Upper lobe of right lung (tissue), 1 donor: ENCODE data around the gene GRK5. TPM values are rescaled to one million over a fixed set of nuclear protein-coding genes. Genes with fewer than 3 reads are reported as not detected.

Experiments used
- ATAC-seq: fragments of 200-7000 bp; cut with Tn5 transposase; one replicate; pipeline ENCODE4 v1.9.1; 2020; ENCODE audit warnings: mild to moderate bottlenecking, moderate library complexity
- DNase-seq: peaks from one replicate; pipeline ENCODE4 v3.0.0-alpha.2; 2020
- H3K27ac ChIP-seq: fragments of 200-600 bp; one replicate; pipeline ENCODE4 v1.8.0; 2022
- H3K27me3 ChIP-seq: fragments of 200-600 bp; one replicate; pipeline ENCODE4 v1.8.0; 2022; ENCODE audit warnings: mild to moderate bottlenecking
- H3K36me3 ChIP-seq: fragments of 200-600 bp; one replicate; pipeline ENCODE4 v1.8.0; 2022
- H3K4me1 ChIP-seq: fragments of 200-600 bp; one replicate; pipeline ENCODE4 v1.8.0; 2022
- H3K4me3 ChIP-seq: fragments of 200-600 bp; one replicate; pipeline ENCODE4 v1.8.0; 2022; ENCODE audit warnings: mild to moderate bottlenecking
- H3K9me3 ChIP-seq: fragments of 200-600 bp; one replicate; pipeline ENCODE4 v1.8.0; 2022
- CTCF ChIP-seq: fragments of 200-600 bp; IDR thresholded peaks from one replicate; pipeline ENCODE4 v1.8.0; 2022; ENCODE audit warnings: antibody characterized with exemption
- intact Hi-C: fragments of 100-400 bp; cut with DNase I; formaldehyde crosslinking; loops from one replicate; pipeline ENCODE4 v1.11.0; 2022
- total RNA-seq: library from RNA; stranded (reverse); fragmentation: NEBNext Ultra II Directional; extraction: Animal tissue kit (Norgen Biotek cat#: 25700); gene quantifications from one replicate; pipeline ENCODE4 v1.2.1, GENCODE V29; 2021
- donor health status: DM: no; HTN: yes; CAD: no; lungs with severe emphysema.

The GRK5 gene
- total RNA-seq, 1 donor from 2014 or later: 83.5 TPM

- Histone ChIP-seq H3K27me3 (no peaks in the 10 kb centered on the region), H3K9me3 (no peaks in the 10 kb centered on the region), H3K4me1 (peaks cover 28% of the 10 kb centered on the region), H3K27ac (no peak overlapping the region), H3K4me3 (no peak overlapping the region), H3K36me3 (no peaks in the 10 kb centered on the region)
- no peak for DNase-seq
- intact Hi-C loops: no loop called here
- peak; percentile 25 for ATAC-seq
- TF ChIP-seq CTCF: no peak
Measured at GRCh38 chr10:119299531-119299930, 92.2 kb downstream of the GRK5 start.

GRCh38 chr10:119301397-119301796 lies 94.0 kb downstream of the GRK5 start:
- no peaks in the 10 kb centered on the region for H3K27me3 ChIP-seq
- DNase-seq (no peak), ATAC-seq (peak; percentile 57)
- peaks cover 38% of the 10 kb centered on the region for H3K4me1 ChIP-seq
- intact Hi-C loops: no loop called here
- no peak for TF ChIP-seq CTCF
- H3K4me3 ChIP-seq: no peak overlapping the region
- no peaks in the 10 kb centered on the region for H3K36me3 ChIP-seq
- H3K9me3 ChIP-seq: no peaks in the 10 kb centered on the region
- H3K27ac ChIP-seq: peak overlapping the region; percentile 58

- no peak for TF ChIP-seq CTCF
- DNase-seq (no peak), ATAC-seq (no peak)
- H3K4me3 ChIP-seq: no peak overlapping the region
- H3K27me3 ChIP-seq: no peaks in the 10 kb centered on the region
- H3K4me1 ChIP-seq: peaks cover 38% of the 10 kb centered on the region
- no peaks in the 10 kb centered on the region for H3K36me3 ChIP-seq
- peak overlapping the region; percentile 58 for H3K27ac ChIP-seq
- intact Hi-C loops: no loop called here
- H3K9me3 ChIP-seq: no peaks in the 10 kb centered on the region
Measured at GRCh38 chr10:119302172-119302571, 94.8 kb downstream of the GRK5 start.

GRCh38 chr10:119302591-119303253 lies 95.4 kb downstream of the GRK5 start:
- H3K36me3 ChIP-seq: no peaks in the 10 kb centered on the region
- H3K4me1 ChIP-seq: peaks cover 40% of the 10 kb centered on the region
- no peak for ATAC-seq
- intact Hi-C loops: no loop called here
- no peak overlapping the region for H3K27ac ChIP-seq
- DNase-seq: no peak
- no peak overlapping the region for H3K4me3 ChIP-seq
- H3K9me3 ChIP-seq: no peaks in the 10 kb centered on the region
- no peaks in the 10 kb centered on the region for H3K27me3 ChIP-seq
- TF ChIP-seq CTCF: no peak

GRCh38 chr10:119303886-119304285 lies 96.5 kb downstream of the GRK5 start:
- TF ChIP-seq CTCF: no peak
- H3K4me1 ChIP-seq: peaks cover 42% of the 10 kb centered on the region
- DNase-seq: no peak
- H3K9me3 ChIP-seq: no peaks in the 10 kb centered on the region
- H3K36me3 ChIP-seq: no peaks in the 10 kb centered on the region
- H3K27me3 ChIP-seq: no peaks in the 10 kb centered on the region
- ATAC-seq: no peak
- no peak overlapping the region for H3K4me3 ChIP-seq
- intact Hi-C loops: no loop called here
- H3K27ac ChIP-seq: no peak overlapping the region

- Histone ChIP-seq H3K9me3 (no peaks in the 10 kb centered on the region), H3K36me3 (no peaks in the 10 kb centered on the region), H3K27ac (no peak overlapping the region), H3K27me3 (no peaks in the 10 kb centered on the region), H3K4me3 (no peak overlapping the region), H3K4me1 (peaks cover 38% of the 10 kb centered on the region)
- TF ChIP-seq CTCF: no peak
- no peak for ATAC-seq
- intact Hi-C loops: no loop called here
- DNase-seq: no peak
Measured at GRCh38 chr10:119304541-119304940, 97.2 kb downstream of the GRK5 start.
